CD4-positive, alpha-beta T cell treated with Interleukin-21 for 1 hour (primary cell): ENCODE data around the gene KCNIP4.

Experiments
- DNase-seq: peaks from one replicate; pipeline ENCODE4 v3.0.0-alpha.2; 2020

KCNIP4 gene

GRCh38 chr4:20698382-20698781, 1250.2 kb downstream of the KCNIP4 start:
- DNase-seq = no peak

- no peak for DNase-seq
Measured at GRCh38 chr4:20696815-20697214, 1251.8 kb downstream of the KCNIP4 start.

GRCh38 chr4:20687864-20688263, 1260.7 kb downstream of the KCNIP4 start:
- DNase-seq = no peak

GRCh38 chr4:20684852-20685763, 1263.5 kb downstream of the KCNIP4 start:
- peak; percentile 37 for DNase-seq

GRCh38 chr4:20683766-20684165, 1264.8 kb downstream of the KCNIP4 start:
- DNase-seq = no peak

GRCh38 chr4:20682853-20683252, 1265.7 kb downstream of the KCNIP4 start:
- DNase-seq = no peak

- DNase-seq = no peak
Measured at GRCh38 chr4:20681271-20681670, 1267.3 kb downstream of the KCNIP4 start.

- DNase-seq = no peak
Measured at GRCh38 chr4:20680736-20681135, 1267.8 kb downstream of the KCNIP4 start.

- DNase-seq = no peak
Measured at GRCh38 chr4:20679951-20680350, 1268.6 kb downstream of the KCNIP4 start.
